Lower leg skin (tissue), 4 donors: ENCODE data around the gene C1orf232. TPM values are rescaled to one million over a fixed set of nuclear protein-coding genes. Genes with fewer than 3 reads are reported as not detected.

ENCODE experiments used
- DNase-seq, 2 donors: peaks; one replicate each; pipeline ENCODE4 v3.0.0-alpha.2; 2019; ENCODE audit warnings: low spot score in 2 of 2
- H3K4me3 ChIP-seq: fragments of 200-600 bp; sonication (generic); 2 replicates; pipeline ENCODE4 v1.5.1; 2017; ENCODE audit warnings: mild to moderate bottlenecking, low read depth; ENCODE audit not compliant: poor library complexity, severe bottlenecking
- POLR2A ChIP-seq, 2 donors: fragments of 450-650 bp; IDR thresholded peaks; one replicate each; pipeline ENCODE4 v1.6.1; 2016 to 2017; ENCODE audit warnings: antibody characterized with exemption in 2 of 2, mild to moderate bottlenecking in 1 of 2, moderate library complexity in 1 of 2
- WGBS, 2 donors: methylation state at CpG; one replicate each; pipeline ENCODE4 v1.1.5; 2018; 5-methylcytosine and 5-hydroxymethylcytosine counted together
- intact Hi-C: fragments of 100-400 bp; cut with DNase I; formaldehyde crosslinking; loops from one replicate; pipeline ENCODE4 v1.15.0; 2023; ENCODE audit warnings: low total_unique reads
- total RNA-seq, 4 donors: library from RNA; depleted of rRNA; stranded (reverse); fragments of >200 nt; gene quantifications; one replicate each; pipeline ENCODE4 v1.1.0, GENCODE V29; 2016
- TF ChIP-seq, protein P1 (sequence below), 3 donors: fragments of 450-650 bp; IDR thresholded peaks; one replicate each; pipeline ENCODE4 v1.5.1; 2016; ENCODE audit warnings: antibody characterized with exemption in 3 of 3, mild to moderate bottlenecking in 3 of 3, moderate library complexity in 2 of 3

C1orf232 gene
- total RNA-seq, 4 donors from 2014 or later, result not detected

GRCh38 chr1:26138974-26139558 is 29.7 kb downstream of the C1orf232 start:
- WGBS, 2 donors, result 74% methylated on average over 3 of the region's 3 CpGs
- TF ChIP-seq POLR2A (IDR thresholded peaks at IDR 0.05), result no peak
- TF ChIP-seq, protein P1, sequence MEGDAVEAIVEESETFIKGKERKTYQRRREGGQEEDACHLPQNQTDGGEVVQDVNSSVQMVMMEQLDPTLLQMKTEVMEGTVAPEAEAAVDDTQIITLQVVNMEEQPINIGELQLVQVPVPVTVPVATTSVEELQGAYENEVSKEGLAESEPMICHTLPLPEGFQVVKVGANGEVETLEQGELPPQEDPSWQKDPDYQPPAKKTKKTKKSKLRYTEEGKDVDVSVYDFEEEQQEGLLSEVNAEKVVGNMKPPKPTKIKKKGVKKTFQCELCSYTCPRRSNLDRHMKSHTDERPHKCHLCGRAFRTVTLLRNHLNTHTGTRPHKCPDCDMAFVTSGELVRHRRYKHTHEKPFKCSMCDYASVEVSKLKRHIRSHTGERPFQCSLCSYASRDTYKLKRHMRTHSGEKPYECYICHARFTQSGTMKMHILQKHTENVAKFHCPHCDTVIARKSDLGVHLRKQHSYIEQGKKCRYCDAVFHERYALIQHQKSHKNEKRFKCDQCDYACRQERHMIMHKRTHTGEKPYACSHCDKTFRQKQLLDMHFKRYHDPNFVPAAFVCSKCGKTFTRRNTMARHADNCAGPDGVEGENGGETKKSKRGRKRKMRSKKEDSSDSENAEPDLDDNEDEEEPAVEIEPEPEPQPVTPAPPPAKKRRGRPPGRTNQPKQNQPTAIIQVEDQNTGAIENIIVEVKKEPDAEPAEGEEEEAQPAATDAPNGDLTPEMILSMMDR (IDR thresholded peaks at IDR 0.05), result no peak
- H3K4me3 ChIP-seq, result no peak overlapping the region
- no peak for DNase-seq
- intact Hi-C loops, result no loop called here

DNA sequence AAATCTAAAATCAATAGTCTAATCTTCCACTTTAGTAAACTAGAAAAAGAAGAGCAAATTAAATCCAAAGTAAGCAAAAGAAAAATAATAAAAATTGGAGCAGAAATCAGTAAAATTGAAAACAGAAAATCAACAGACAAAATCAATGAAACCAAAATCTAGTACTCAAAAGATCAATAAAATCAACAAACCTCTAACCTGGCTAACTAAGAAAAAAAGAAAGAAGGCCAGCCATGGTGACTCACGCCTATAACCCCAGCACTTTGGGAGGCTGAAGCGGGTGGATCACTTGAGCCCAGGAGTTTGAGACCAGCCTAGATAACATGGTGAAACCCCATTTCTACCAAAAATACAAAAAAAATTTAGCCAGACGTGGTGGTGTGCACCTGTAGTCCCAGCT is 34.3 kb downstream of the C1orf232 start:
- intact Hi-C loops, result no loop called here
- TF ChIP-seq POLR2A (IDR thresholded peaks at IDR 0.05), result no peak
- TF ChIP-seq, protein P1 (IDR thresholded peaks at IDR 0.05), result no peak
- DNase-seq, result no peak
- 90 to 92% methylated on average over 3 of the region's 3 CpGs for WGBS, 2 donors
- no peak overlapping the region for H3K4me3 ChIP-seq

GRCh38 chr1:26132834-26133167 is 36.0 kb downstream of the C1orf232 start:
- DNase-seq, result no peak
- no peak overlapping the region for H3K4me3 ChIP-seq
- TF ChIP-seq POLR2A (IDR thresholded peaks at IDR 0.05), result no peak
- TF ChIP-seq, protein P1 (IDR thresholded peaks at IDR 0.05), result no peak
- WGBS, 2 donors, result 87 to 88% methylated on average over 2 of the region's 2 CpGs
- intact Hi-C loops, result no loop called here

GRCh38 chr1:26132128-26132833 is 36.5 kb downstream of the C1orf232 start:
- intact Hi-C loops, result no loop called here
- DNase-seq, result no peak
- no peak overlapping the region for H3K4me3 ChIP-seq
- TF ChIP-seq, protein P1 (IDR thresholded peaks at IDR 0.05), result no peak
- no peak for TF ChIP-seq POLR2A (IDR thresholded peaks at IDR 0.05)
- WGBS, 2 donors, result 52 to 55% methylated on average over 5 of the region's 5 CpGs

DNA sequence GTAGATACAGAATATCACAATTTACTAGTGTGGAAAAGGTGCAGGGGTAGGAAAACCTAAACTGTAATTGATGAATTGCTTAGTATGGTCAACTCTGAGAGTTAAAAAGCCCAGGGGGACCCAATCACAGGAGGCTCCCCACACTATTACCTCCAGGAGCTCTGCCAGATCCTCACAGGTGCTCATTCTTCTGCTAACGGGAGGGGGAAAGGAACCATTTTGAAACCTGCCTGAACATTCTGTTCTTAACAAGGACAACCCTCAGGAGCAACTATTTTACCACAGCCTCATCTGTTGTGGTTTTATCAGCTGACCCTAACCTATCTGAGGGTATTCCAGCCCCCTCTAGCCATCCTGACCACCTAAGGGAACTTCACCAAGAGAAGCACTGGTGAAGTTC is 38.1 kb downstream of the C1orf232 start:
- no peak overlapping the region for H3K4me3 ChIP-seq
- WGBS, 2 donors, result 55 to 75% methylated on average over 1 of the region's 1 CpG
- intact Hi-C loops, result no loop called here
- DNase-seq, result no peak
- TF ChIP-seq POLR2A (IDR thresholded peaks at IDR 0.05), result no peak
- TF ChIP-seq, protein P1 (IDR thresholded peaks at IDR 0.05), result no peak
